Posterior cingulate gyrus (tissue), 11 donors: ENCODE results near the gene ADM.

Experiments
- DNase-seq, 10 donors: peaks; one replicate each; pipeline versions ENCODE4 v3.0.0 to v3.0.0-alpha.2; 2020 to 2021; ENCODE audit warnings: mixed read lengths in 3 of 10
- intact Hi-C: fragments of 100-400 bp; cut with DNase I; formaldehyde crosslinking; loops from one replicate; pipeline ENCODE4 v1.15.1; 2023

Gene ADM

DNA sequence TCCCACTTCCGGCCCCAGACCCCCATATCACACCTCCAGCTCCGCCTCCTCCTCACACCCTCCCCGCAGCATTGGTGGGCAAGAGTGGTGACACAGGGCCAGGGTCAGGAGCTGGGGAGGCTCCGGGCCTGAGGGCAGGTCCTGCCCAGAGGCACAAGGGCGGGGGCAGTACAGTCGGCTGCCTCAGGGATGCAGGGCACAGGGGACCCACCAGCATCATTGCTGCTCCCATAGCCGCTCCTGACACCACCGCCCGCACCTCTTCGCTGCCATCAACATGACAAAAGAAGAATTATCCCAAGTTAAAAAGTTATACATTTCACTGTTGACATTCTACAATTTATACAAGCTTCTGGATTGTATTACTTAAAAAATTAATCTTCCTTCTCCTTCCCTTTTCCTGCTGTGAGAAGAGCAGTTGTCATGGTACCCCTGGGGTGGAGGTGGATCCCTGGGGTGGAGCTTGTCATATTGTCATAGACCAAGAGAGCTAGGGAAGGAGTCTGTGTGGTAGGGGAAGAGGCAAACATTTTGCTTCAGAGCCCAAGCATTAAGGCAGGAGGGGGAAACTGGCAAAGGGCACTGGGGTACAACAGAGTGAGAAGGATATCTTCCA is 15.0 kb upstream of the ADM start:
- peak in 1 of 10 donors; percentile 59 for DNase-seq

DNA sequence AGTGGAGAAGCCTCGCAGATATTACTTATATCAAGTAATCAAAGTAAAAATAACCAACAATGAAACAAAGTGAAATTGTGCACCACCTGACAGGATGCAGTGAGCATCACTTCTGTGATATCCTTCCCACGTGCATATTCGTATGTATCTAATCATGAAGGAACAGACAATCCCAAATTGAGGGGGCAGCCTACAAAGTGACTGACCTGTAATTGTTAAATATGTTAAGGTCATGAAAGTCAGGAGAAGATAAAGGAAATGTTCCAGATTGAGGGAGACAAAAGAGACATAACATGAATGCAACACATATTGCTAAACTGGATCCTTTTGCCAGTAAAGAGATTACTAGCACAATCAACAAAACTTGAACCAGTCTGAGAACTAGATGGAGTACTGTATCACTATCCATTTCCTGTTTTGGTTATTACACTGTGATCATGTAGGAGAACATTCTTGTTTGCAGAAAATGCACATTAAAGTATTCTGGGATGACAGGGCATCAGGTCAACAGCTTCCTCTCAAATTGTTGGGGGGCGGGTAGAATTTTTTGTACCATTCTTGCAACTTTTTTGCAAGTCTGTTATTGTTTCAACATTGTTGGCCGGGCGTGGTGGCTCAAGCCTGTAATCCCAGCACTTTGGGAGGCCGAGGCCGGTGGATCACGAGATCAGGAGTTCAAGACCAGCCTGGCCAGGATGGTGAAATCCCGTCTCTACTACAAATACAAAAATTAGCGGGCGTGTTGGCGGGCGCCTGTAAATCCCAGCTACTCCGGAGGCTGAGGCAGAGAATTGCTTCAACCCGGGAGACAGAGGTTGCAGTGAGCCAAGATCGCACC is 12.9 kb upstream of the ADM start:
- no peak for DNase-seq
- intact Hi-C loops: no loop called here

More for the DNA sequence above, 15.0 kb upstream of the ADM start:
- intact Hi-C loops: no loop called here

DNA sequence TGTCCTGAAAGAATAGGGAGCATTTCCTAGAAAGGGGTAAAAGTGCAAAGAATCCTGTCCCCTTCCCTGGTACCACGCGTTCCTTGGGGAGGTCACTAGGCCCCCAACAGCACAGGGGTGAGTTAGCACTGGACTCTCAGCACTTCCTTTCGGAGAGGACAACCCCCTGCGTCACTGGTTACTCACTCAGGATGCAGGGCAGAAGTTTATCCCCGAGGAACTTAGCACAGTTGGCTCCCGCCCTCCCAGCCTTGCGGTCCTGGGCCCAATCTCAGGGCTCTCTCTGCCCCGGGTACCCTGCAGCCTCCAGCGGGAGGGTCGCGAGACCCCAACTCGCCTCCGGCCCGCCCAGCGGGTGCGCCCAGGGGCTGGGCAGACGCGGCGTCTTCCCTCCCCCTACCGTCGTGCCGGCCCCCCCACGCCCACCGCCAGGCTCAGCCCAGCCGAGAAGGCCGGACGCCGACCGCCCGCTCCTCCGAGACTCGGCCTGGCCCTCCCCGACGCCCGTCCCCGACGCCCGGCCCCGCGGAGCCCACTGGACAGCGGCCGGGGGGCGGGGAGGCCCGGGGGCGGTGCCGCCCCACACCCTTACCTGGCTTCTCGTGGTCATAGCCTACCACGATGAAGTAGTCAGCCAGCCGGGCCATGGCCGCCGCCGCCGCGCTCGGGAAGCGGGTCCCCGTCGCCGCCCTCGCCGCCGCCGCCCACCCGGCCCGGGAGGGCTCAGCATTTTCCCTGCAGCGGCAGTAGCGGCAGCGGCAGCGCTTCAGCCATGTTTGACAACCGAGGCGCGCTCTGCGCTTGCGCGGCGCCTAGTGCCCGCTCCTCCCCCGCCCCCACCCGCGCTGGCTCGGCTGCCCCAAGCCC is 11.2 kb upstream of the ADM start, which contains the start of gene SBF2:
TSS of gene SBF2 (minus strand) at position 797 of the 867 bp plus-strand sequence. CDS start at position 647, 150 bp downstream.
- intact Hi-C loops: no loop called here
- DNase-seq: peak; percentile 72 to 97 (median 80)

GRCh38 chr11:10294290-10294953 is 10.5 kb upstream of the ADM start:
- DNase-seq: peak in 7 of 10 donors; percentile 27 to 90 (median 45)
- intact Hi-C loops: no loop called here

GRCh38 chr11:10295064-10295901 is 9.6 kb upstream of the ADM start:
- intact Hi-C loops: no loop called here

GRCh38 chr11:10298342-10298741 is 6.5 kb upstream of the ADM start:
- intact Hi-C loops: no loop called here
- no peak for DNase-seq

More at GRCh38 chr11:10295064-10295901, 9.6 kb upstream of the ADM start:
- no peak for DNase-seq

DNA sequence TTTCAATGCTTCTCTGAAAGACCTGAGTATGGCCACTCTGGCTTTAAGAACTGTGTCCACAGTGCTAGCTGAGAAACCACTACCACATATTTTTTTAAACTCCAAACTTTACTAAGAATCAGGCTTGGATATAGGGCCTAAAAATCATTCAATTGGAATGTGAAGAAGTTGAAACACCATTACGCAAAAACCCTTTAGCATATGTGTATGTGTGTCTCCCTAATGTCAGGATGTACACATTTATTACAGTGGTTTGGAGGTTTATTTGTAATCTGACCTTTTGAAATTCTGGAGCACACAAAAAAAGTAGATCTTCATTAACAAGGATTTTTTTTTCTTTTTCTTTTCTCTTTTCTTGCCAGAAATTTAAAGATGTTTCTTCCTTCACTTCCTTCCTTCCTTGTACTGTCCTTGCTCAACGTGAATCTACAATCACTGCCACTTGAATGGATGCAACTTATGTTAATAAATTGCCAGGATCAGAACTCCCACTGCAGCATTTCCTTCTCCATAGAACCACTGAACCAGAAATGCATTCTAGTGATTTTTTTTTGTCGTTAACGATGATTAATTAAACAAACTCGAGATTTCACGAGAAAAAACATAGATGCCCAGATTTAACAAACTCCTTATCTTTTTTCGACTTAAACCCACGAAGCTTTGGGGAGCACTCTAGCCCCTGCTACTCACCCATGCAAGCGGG is 3.1 kb upstream of the ADM start:
- no peak for DNase-seq
- intact Hi-C loops: no loop called here

- DNase-seq: peak in 1 of 10 donors; percentile 66
- intact Hi-C loops: no loop called here
Measured at GRCh38 chr11:10302359-10302743, 2.5 kb upstream of the ADM start.

- intact Hi-C loops: no loop called here
- peak in 9 of 10 donors; percentile 45 to 92 (median 60) for DNase-seq
Measured at GRCh38 chr11:10302744-10303557, 1.9 kb upstream of the ADM start.

DNA sequence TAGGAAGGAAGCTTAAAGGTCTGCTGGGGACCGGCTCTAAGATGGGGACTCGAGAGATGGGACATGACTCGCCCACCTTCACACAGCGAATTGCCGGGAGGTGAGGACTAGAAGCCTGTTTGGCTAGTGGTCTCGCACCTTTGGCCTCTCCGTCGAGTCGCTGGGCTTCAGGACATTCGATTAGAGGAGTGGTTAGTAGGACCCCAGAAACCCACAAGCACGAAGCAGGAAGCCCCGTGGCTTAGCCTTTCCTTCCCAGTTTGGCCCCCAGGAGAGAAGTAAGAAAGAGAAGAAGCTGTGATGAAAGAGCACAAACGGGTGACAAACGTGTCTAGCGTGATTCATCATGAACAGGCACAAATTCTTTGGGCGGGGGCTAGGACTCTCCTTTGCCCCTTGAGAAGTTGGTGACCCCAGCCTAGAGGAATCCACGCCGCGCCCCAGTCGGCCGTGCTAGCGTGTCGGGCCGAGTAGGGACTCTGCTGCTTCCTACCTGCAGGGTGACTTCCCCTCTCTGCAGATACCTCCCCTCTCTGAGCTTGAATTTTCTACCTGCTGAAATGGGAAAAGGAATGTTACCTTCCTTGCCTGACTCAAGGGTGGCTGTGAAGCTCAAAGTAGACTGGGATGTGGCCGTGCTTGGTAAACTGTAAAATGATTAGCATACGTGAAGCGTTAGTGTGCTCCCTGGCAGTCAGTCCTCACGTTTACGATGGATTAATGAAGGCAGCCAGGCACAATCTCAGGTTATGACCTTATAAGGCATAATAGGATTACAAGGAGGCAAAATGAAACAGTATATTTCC is 1.1 kb upstream of the ADM start:
- intact Hi-C loops: no loop called here
- peak in 1 of 10 donors; percentile 67 for DNase-seq

- peak in 4 of 10 donors; percentile 38 to 86 (median 76) for DNase-seq
Measured at GRCh38 chr11:10305262-10305963, 540 bp downstream of the ADM start.

GRCh38 chr11:10305964-10306918 is 1.4 kb downstream of the ADM start:
- intact Hi-C loops: loop anchor here (5.0 kb wide), 3 partner anchors 329 to 694 kb away; no protein-coding TSS in a partner anchor
- peak in 2 of 10 donors; percentile 78 to 80 for DNase-seq

More at GRCh38 chr11:10305262-10305963, 540 bp downstream of the ADM start:
- intact Hi-C loops: loop anchor here (5.0 kb wide), 3 partner anchors 328 to 693 kb away; no protein-coding TSS in a partner anchor

- no peak for DNase-seq
- intact Hi-C loops: loop anchor here (1.0 to 5.0 kb wide), 5 partner anchors 99 to 695 kb away; no protein-coding TSS in a partner anchor
Measured at GRCh38 chr11:10307022-10307399, 2.1 kb downstream of the ADM start.

- intact Hi-C loops: loop anchor here (1.0 to 5.0 kb wide), 5 partner anchors 99 to 695 kb away; no protein-coding TSS in a partner anchor
- DNase-seq: peak; percentile 50 to 95 (median 76)
Measured at GRCh38 chr11:10307400-10308200, 2.7 kb downstream of the ADM start.
